ENCODE measurements around the gene CARMIL1. TPM values are rescaled to one million over a fixed set of nuclear protein-coding genes. Genes with fewer than 3 reads are reported as not detected.

CARMIL1 gene
- total and polyA plus RNA-seq, 10 of the 15 experiments (the other 5 are each of a cell fraction or from before 2014, with no cell fraction given): 6.4 to 18.1 (median 10.3) TPM

DNA sequence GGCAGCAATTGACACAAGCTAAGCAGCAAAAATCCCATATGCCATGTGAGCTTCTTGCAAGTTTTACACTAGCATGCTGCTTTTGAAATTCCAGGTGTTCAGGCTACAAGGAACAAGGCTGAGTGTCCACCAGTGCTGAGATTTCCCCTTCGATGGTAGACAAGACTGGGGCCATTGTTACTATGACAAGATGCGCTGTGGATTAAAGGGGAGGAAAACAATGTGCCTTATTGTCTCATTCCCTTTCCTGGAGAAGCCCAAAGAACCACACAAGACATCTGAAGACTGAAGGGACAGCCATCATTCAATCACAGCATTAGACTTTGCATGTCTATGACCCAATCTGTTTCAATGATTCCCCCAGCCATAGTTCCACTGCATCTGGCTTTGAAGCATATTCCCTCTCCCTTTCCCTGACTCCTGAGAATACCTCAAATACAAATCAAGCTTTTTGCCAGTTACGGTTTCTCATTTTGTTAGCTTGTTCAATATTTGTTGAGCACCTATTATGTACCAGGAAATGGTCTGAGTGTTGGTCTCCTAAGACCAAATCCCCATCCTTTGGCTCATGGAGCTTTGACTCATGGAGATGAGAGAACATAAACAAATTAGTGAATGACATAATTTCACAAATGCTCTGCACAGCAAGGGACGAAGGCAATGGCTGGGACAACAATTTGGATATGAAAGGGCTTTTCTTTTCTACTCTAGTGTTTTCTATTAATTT lies 349.5 kb downstream of the CARMIL1 start (continued):
- TF ChIP-seq, protein P1, sequence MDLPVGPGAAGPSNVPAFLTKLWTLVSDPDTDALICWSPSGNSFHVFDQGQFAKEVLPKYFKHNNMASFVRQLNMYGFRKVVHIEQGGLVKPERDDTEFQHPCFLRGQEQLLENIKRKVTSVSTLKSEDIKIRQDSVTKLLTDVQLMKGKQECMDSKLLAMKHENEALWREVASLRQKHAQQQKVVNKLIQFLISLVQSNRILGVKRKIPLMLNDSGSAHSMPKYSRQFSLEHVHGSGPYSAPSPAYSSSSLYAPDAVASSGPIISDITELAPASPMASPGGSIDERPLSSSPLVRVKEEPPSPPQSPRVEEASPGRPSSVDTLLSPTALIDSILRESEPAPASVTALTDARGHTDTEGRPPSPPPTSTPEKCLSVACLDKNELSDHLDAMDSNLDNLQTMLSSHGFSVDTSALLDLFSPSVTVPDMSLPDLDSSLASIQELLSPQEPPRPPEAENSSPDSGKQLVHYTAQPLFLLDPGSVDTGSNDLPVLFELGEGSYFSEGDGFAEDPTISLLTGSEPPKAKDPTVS (IDR thresholded peaks at IDR 0.05; ENCODE audit: low read depth, low read length): no peak
- TF ChIP-seq, protein P2, sequence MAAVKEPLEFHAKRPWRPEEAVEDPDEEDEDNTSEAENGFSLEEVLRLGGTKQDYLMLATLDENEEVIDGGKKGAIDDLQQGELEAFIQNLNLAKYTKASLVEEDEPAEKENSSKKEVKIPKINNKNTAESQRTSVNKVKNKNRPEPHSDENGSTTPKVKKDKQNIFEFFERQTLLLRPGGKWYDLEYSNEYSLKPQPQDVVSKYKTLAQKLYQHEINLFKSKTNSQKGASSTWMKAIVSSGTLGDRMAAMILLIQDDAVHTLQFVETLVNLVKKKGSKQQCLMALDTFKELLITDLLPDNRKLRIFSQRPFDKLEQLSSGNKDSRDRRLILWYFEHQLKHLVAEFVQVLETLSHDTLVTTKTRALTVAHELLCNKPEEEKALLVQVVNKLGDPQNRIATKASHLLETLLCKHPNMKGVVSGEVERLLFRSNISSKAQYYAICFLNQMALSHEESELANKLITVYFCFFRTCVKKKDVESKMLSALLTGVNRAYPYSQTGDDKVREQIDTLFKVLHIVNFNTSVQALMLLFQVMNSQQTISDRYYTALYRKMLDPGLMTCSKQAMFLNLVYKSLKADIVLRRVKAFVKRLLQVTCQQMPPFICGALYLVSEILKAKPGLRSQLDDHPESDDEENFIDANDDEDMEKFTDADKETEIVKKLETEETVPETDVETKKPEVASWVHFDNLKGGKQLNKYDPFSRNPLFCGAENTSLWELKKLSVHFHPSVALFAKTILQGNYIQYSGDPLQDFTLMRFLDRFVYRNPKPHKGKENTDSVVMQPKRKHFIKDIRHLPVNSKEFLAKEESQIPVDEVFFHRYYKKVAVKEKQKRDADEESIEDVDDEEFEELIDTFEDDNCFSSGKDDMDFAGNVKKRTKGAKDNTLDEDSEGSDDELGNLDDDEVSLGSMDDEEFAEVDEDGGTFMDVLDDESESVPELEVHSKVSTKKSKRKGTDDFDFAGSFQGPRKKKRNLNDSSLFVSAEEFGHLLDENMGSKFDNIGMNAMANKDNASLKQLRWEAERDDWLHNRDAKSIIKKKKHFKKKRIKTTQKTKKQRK (IDR thresholded peaks at IDR 0.05; ENCODE audit: low read depth, low read length): no peak
- TF ChIP-seq, protein P3, sequence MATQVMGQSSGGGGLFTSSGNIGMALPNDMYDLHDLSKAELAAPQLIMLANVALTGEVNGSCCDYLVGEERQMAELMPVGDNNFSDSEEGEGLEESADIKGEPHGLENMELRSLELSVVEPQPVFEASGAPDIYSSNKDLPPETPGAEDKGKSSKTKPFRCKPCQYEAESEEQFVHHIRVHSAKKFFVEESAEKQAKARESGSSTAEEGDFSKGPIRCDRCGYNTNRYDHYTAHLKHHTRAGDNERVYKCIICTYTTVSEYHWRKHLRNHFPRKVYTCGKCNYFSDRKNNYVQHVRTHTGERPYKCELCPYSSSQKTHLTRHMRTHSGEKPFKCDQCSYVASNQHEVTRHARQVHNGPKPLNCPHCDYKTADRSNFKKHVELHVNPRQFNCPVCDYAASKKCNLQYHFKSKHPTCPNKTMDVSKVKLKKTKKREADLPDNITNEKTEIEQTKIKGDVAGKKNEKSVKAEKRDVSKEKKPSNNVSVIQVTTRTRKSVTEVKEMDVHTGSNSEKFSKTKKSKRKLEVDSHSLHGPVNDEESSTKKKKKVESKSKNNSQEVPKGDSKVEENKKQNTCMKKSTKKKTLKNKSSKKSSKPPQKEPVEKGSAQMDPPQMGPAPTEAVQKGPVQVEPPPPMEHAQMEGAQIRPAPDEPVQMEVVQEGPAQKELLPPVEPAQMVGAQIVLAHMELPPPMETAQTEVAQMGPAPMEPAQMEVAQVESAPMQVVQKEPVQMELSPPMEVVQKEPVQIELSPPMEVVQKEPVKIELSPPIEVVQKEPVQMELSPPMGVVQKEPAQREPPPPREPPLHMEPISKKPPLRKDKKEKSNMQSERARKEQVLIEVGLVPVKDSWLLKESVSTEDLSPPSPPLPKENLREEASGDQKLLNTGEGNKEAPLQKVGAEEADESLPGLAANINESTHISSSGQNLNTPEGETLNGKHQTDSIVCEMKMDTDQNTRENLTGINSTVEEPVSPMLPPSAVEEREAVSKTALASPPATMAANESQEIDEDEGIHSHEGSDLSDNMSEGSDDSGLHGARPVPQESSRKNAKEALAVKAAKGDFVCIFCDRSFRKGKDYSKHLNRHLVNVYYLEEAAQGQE (IDR thresholded peaks at IDR 0.05; ENCODE audit: low read depth, low read length): no peak
